GM19238 (cell line): Measurements from ENCODE around the gene TECPR1.

Experiments
- DNase-seq: peaks from one replicate; pipeline ENCODE4 v3.0.0; 2011; ENCODE audit warnings: low spot score; ENCODE audit not compliant: insufficient read length

TECPR1 gene

DNA sequence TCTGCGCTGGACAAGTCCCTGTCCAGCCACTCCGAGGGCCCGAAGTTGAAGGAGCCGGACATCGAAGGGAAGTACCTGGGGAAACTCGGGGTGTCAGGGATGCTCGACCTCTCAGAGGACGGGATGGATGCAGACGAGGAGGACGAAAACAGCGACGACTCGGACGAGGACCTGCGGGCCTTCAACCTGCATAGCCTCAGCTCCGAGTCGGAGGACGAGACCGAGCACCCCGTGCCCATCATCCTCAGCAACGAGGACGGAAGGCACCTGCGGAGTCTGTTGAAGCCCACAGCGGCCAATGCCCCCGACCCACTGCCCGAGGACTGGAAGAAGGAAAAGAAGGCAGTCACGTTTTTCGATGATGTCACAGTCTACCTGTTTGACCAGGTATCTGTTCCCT, 57.8 kb downstream of the TECPR1 start:
- no peak for DNase-seq

GRCh38 chr7:98193474-98194180, 58.4 kb downstream of the TECPR1 start:
- no peak for DNase-seq

GRCh38 chr7:98192781-98193457, 59.1 kb downstream of the TECPR1 start:
- no peak for DNase-seq

- DNase-seq: no peak
Measured at GRCh38 chr7:98191668-98192431, 60.2 kb downstream of the TECPR1 start.

- DNase-seq: no peak
Measured at GRCh38 chr7:98189559-98189958, 62.5 kb downstream of the TECPR1 start.

GRCh38 chr7:98187138-98187502, 64.9 kb downstream of the TECPR1 start:
- no peak for DNase-seq

- DNase-seq: no peak
Measured at GRCh38 chr7:98186452-98187137, 65.4 kb downstream of the TECPR1 start.

GRCh38 chr7:98185101-98185500, 66.9 kb downstream of the TECPR1 start:
- DNase-seq: no peak

- no peak for DNase-seq
Measured at GRCh38 chr7:98180751-98181150, 71.3 kb downstream of the TECPR1 start.

GRCh38 chr7:98178762-98179490, 73.1 kb downstream of the TECPR1 start:
- DNase-seq: no peak

GRCh38 chr7:98178321-98178720, 73.7 kb downstream of the TECPR1 start:
- no peak for DNase-seq

- DNase-seq: no peak
Measured at GRCh38 chr7:98177553-98177952, 74.5 kb downstream of the TECPR1 start.

DNA sequence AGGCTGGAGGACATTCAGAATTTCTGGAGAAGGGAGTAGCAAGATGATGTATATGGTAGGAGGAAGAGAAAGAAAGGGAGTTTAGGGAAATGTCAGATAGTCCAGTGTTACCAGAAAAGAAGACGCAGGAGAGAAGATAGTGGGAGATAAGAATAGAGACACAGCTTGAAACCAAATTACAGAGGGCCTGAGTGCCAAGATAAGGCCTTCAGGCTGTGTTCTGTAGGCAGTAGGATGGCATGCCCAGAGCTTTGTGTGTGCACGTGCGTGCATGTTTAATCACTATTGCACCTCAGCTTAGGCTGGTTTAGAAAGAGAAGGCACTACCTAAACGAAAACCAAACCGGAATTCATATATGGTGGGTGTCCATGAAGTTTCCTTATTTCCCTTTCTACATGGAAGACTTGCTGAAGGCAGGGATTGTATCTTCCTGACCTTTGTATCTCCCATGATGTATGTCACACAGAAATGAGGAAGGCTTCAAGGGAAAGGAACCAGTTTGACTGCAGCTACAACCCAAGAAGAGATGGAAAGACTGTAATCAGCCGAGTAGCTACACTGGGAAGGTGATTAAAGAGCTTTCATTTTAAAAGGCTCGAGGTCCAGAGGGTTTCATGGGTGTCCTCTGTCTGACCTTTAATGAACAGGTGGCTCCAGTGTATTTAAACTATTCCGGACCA, 76.6 kb downstream of the TECPR1 start:
- no peak for DNase-seq

GRCh38 chr7:98174334-98175259, 77.4 kb downstream of the TECPR1 start:
- no peak for DNase-seq

DNA sequence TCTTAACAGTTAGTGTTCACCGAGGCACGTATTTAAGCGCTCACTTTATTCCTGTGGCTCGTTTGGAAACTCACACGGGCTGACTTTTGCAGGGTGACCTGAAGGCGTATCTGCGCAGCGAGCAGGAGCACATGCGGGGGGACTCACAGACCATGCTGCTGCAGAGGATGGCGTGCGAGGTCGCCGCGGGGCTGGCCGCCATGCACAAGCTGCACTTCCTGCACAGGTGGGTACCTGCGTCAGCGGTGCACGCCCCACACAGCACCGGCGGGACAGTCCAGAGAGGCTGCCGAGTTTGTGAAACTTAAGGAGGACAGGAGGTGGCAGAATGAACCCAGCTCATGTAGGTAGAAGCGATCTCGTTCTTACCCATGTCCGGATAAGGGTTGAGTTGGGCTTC, 80.6 kb downstream of the TECPR1 start:
- no peak for DNase-seq

GRCh38 chr7:98170966-98171365, 81.1 kb downstream of the TECPR1 start:
- no peak for DNase-seq

DNA sequence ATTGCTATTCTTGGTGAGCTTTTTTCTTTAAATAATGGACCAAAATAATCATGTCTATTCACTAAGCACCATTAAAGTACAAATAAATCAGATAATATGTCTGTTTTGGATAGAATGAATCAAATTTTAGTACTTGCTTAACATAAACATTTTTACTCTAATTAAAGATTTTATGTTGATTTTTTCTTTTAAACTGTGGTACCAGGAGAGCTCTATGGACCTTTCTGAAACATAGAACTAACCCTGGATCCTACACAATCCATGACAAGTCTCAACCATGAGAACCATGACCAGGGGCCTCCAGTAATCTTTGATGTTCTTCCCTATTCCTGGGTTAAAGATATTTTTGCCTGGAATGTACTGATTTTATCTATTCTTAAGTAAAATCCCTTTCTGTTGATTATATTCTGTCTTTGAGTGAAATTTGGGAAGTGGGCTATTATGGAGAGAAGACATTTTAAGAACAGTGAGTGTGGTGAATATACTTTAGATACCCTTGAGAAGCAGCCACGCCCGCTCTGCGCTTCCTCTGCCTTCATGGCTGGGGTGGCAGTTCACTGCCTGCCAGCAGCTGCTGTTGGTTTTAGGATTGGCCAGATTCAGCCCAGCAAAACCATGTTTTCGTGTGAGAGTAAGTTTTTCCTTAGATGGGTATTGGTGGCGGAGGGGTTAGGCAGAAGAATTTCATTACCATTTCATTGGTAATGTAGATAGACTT, 83.0 kb downstream of the TECPR1 start:
- no peak for DNase-seq

GRCh38 chr7:98168181-98168903, 83.7 kb downstream of the TECPR1 start:
- DNase-seq: peak; percentile 68
